Effector memory CD8-positive, alpha-beta T cell (primary cell): ENCODE data around the gene MAST1.
"Not testable (repeated sequence)": the region's sequence is repeated elsewhere in the genome, so short reads cannot be mapped to it uniquely, and the experiment has no call there.

Experiments used
- ATAC-seq: fragments of 150-1000 bp; cut with Tn5 transposase; replicated peaks from 2 replicates; pipeline ENCODE4 v1.10.0; 2021; ENCODE audit warnings: mild to moderate bottlenecking, moderate library complexity
- DNase-seq, 3 experiments: peaks; one replicate each; pipeline ENCODE4 v3.0.0; 2021
- H3K27ac Mint-ChIP-seq, 2 donors: one replicate each; pipeline ENCODE4 v1.8.0; 2022; ENCODE audit warnings: mild to moderate bottlenecking in 2 of 2, mixed read lengths in 2 of 2, moderate library complexity in 2 of 2
- H3K27me3 Mint-ChIP-seq, 2 donors: one replicate each; pipeline ENCODE4 v1.8.0; 2022; ENCODE audit warnings: mixed read lengths in 2 of 2
- H3K36me3 Mint-ChIP-seq: one replicate; pipeline ENCODE4 v1.8.0; 2022; ENCODE audit warnings: mild to moderate bottlenecking, moderate library complexity, mixed read lengths; ENCODE audit not compliant: insufficient read depth
- H3K4me1 Mint-ChIP-seq, 2 donors: one replicate each; pipeline ENCODE4 v1.8.0; 2022; ENCODE audit warnings: low read depth in 2 of 2, mixed read lengths in 2 of 2
- H3K4me3 Mint-ChIP-seq, 2 donors: one replicate each; pipeline ENCODE4 v1.8.0; 2022; ENCODE audit warnings: mild to moderate bottlenecking in 2 of 2, mixed read lengths in 2 of 2, moderate library complexity in 2 of 2
- H3K9me3 Mint-ChIP-seq, 2 donors: one replicate each; pipeline ENCODE4 v1.8.0; 2022; ENCODE audit warnings: mixed read lengths in 2 of 2

MAST1 gene

DNA sequence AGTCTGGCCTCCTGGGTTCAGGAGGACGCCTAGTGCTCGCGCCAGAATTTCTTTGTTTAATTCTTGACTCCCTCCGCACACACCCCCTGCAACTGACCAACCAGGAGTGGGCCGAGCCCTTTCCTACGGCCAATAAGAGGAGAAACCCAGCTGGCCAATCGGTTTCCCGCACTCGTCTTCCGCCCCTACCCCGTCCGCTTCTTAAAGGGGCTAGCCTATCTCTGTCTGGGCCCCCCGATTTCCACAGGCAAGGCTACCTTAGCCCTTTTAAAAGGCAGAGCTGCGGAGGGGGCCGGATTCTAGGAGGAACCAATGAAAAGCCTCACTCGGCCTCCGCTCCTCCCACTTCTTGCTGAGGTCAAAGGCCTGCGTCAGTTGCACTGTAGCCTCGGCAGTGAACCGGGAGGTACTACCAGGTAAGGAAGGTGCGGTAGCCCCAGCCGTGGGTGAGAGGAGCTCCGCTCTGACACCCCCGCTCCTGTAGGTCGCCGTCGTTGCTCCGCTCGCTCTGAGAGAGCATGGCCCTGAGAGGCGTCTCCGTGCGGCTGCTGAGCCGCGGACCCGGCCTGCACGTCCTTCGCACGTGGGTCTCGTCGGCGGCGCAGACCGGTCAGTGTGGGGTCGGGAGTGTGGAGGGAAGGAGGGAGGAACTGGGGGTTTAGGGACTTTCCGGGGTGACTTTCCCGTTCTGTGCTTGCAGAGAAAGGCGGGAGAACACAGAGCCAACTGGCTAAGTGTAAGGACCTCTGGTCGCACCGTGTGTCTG is 52.7 kb downstream of the MAST1 start, which contains the start of gene GCDH:
TSS of gene GCDH (plus strand) at position 374 of the 766 bp plus-strand sequence. CDS start at position 519, 145 bp downstream.
- DNase-seq (peak; percentile 91 to 95 (median 93)), ATAC-seq (peak; percentile 91)
- H3K4me3 Mint-ChIP-seq, result peak within 1 kb of the TSS; percentile 96 to 99
- no peaks in the 10 kb centered on the region for H3K9me3 Mint-ChIP-seq
- H3K27me3 Mint-ChIP-seq, result no peaks in the 10 kb centered on the region
- H3K27ac Mint-ChIP-seq, result peak within 1 kb of the TSS; percentile 92 to 96
- H3K36me3 Mint-ChIP-seq, result peaks cover 30% of the 10 kb centered on the region
- H3K4me1 Mint-ChIP-seq, result peaks cover 21% of the 10 kb centered on the region in 2 donors

DNA sequence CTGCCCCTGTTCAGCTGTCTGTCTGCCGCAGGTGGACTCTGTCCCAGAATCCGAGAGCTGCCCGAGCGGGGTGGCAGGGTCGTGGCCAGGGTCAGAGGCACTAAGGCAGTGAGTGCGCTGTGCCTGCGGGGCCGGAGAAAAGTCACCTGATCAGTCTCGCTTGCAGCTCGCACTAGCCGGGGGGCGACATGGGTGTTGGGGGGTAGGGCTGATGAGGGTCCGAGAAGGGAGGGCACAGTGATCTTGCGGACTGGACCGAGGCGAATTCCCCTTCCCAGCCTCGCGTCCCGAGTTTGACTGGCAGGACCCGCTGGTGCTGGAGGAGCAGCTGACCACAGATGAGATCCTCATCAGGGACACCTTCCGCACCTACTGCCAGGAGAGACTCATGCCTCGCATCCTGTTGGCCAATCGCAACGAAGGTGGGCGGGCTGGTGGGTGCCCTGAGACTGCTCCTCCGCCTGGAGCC is 53.3 kb downstream of the MAST1 start:
- H3K9me3 Mint-ChIP-seq, result no peaks in the 10 kb centered on the region
- peaks cover 29% of the 10 kb centered on the region for H3K36me3 Mint-ChIP-seq
- H3K27me3 Mint-ChIP-seq, result no peaks in the 10 kb centered on the region
- peaks cover 18% of the 10 kb centered on the region in 2 donors for H3K4me1 Mint-ChIP-seq
- peak overlapping the region; percentile 92 to 96 for H3K27ac Mint-ChIP-seq
- H3K4me3 Mint-ChIP-seq, result peak overlapping the region; percentile 96 to 99
- no peak for ATAC-seq
- DNase-seq, result no peak

DNA sequence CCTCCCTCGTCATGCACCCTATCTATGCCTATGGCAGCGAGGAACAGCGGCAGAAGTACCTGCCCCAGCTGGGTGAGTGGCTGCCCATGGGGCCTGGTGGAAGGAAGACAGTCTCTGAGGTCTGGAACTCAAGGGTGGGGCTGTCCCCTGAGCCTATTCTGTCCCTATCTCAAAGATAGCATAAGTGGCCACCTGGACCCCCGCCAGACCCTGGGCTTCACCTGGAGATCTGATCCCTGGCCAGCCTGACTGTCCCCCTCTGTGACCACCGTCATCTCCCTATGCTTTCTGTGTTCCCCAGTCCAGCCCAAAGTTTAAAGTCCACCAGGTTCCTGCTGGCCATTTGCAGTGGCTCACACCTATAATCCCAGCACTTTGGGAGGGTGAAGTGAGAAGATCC is 55.3 kb downstream of the MAST1 start:
- peak overlapping the region in 1 of 2 donors; percentile 67 for H3K27ac Mint-ChIP-seq
- H3K36me3 Mint-ChIP-seq, result peaks cover 34% of the 10 kb centered on the region
- peaks cover 17 to 18% of the 10 kb centered on the region in 2 donors for H3K4me1 Mint-ChIP-seq
- H3K4me3 Mint-ChIP-seq, result peak overlapping the region in 1 of 2 donors; percentile 99
- no peak for DNase-seq
- H3K27me3 Mint-ChIP-seq, result no peaks in the 10 kb centered on the region
- H3K9me3 Mint-ChIP-seq, result no peaks in the 10 kb centered on the region
- no peak for ATAC-seq

DNA sequence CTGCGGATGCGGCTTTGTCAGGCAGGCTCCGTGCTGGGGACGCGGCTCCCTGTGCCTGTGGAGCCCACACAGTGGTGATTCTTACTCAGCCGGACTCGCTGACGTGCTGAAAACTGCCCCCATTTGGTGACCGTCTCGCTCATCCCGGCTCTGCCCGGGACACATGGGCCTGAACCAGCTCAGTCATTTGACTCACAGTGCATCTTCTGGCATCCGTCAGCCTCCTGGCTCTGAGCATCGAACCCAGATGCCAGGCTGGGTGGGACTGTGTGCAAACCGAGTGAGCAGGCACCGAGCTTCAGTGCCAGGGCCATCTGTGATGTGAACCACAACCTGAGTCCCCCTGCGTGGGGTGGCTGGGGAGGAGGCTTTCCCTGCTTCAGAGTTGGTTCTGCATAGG is 58.1 kb downstream of the MAST1 start:
- no peak for ATAC-seq
- H3K27ac Mint-ChIP-seq, result no peak overlapping the region

DNA sequence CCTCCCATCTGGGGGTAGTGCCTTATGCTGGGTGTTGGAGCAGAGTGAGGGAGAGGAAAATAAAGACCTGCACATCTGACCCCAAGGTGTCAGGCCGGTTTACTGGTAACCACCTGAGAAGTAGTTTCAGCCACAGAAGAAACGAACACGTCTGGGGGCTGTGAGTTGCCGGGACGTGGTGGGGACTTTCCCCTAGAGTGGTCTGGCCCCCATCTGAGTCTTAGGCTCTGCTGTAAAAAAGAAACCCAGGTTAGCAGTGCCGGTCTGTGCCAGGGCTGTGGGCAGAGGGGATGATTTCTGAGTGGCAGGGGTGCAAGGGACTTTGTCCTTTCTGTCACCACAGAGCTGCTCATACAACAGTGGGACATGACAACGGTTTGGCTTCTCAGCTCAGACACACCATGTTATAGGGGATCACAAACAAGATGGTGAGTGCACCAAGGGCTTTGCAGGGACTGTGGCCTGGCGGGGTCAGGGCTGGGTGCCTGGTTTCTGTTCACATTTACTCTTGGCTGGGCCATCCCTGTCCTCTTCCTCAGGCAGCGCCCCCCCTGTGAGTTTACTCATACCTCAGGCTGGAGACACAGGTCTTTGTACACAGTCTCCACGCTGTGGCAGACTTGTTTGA is 61.7 kb downstream of the MAST1 start:
- Mint-ChIP-seq H3K36me3 (peaks cover 17% of the 10 kb centered on the region), H3K4me1 (peaks cover 2 to 3% of the 10 kb centered on the region in 2 donors), H3K9me3 (no peaks in the 10 kb centered on the region), H3K4me3 (no peak overlapping the region), H3K27ac (peak overlapping the region in 1 of 2 donors; percentile 28), H3K27me3 (no peaks in the 10 kb centered on the region)
- no peak for DNase-seq
- ATAC-seq, result peak; percentile 29

More for the DNA sequence above, 58.1 kb downstream of the MAST1 start:
- peaks cover 8 to 10% of the 10 kb centered on the region in 2 donors for H3K4me1 Mint-ChIP-seq
- peaks cover 20% of the 10 kb centered on the region for H3K36me3 Mint-ChIP-seq
- H3K4me3 Mint-ChIP-seq, result no peak overlapping the region
- H3K27me3 Mint-ChIP-seq, result no peaks in the 10 kb centered on the region
- H3K9me3 Mint-ChIP-seq, result no peaks in the 10 kb centered on the region
- no peak for DNase-seq

DNA sequence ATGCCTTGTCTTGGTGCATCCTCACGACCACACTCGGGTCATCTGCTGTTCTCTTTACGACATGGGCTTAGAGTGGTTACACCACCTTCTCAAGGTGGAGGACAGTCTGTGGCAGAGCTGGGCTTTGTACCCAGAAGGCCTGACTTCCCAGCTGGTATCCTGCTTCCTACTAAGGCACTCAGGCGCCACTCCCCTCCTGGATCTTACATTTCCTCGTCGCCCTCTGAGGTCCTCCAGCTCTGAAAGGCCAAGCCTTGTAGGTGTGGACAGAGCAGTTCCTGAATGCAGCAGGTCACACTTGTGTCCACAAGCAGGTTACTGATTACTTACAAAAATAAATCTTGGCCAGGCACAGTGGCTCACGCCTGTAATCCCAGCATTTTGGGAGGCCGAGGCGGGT is 68.9 kb downstream of the MAST1 start:
- Mint-ChIP-seq H3K36me3 (peaks cover 5% of the 10 kb centered on the region), H3K27ac (no peak overlapping the region), H3K9me3 (no peaks in the 10 kb centered on the region), H3K4me1 (no peaks in the 10 kb centered on the region), H3K4me3 (no peak overlapping the region), H3K27me3 (no peaks in the 10 kb centered on the region)
- DNase-seq, result no peak
- no peak for ATAC-seq

DNA sequence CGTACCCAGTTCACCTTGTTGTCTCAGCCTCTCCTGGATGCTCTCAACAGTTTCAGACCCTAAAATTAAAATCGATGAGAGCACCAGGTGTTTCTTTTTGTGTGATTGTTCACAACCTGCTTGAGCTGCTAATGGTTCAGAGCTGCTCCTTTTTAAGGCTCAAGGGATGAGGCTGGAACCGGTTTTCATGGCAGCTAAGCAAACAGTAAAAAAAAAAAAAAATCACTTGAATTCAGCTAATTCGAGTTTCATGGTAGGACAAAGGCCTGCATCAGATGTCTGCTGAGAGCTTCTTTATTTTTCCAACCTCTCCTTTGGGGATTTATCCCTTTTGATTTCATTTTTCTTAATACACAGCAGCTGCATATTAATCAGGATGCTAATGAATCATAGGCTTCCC is 74.3 kb downstream of the MAST1 start:
- H3K27me3 Mint-ChIP-seq, result no peaks in the 10 kb centered on the region
- peaks cover 6 to 9% of the 10 kb centered on the region in 2 donors for H3K4me1 Mint-ChIP-seq
- ATAC-seq (no peak), DNase-seq (no peak)
- H3K36me3 Mint-ChIP-seq, result peaks cover 5% of the 10 kb centered on the region
- H3K4me3 Mint-ChIP-seq, result no peak overlapping the region
- peak overlapping the region in 1 of 2 donors; percentile 85 for H3K27ac Mint-ChIP-seq
- no peaks in the 10 kb centered on the region for H3K9me3 Mint-ChIP-seq

DNA sequence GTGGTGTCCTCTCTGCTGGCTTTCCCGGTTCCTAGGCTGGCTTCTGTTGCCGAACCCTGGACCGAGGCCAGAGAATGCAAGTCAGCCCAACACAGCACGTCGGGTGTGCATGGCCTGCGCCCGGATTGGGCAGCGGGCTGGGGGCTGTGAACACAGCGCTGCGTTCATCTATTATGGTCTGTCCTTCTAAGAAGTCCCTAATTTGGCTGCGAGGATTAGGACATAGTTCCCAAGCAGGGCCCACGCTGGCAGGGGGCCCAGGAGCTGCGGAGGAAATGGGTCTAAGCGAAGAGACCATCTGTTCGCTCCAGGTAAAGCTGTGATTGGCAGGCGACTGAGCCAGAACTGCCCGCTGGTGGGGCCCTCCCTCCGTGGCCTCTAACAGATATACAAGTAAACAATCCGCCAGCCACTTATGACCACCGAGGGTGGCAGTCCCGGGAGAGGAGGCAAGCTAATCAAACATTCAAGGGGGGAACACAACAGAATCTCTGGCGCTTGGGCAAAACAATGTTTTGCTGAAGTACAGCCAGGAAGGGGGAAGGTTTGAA is 74.8 kb downstream of the MAST1 start:
- Mint-ChIP-seq H3K27me3 (no peaks in the 10 kb centered on the region), H3K36me3 (peaks cover 5% of the 10 kb centered on the region), H3K27ac (peak overlapping the region in 1 of 2 donors; percentile 97), H3K4me1 (peaks cover 6 to 9% of the 10 kb centered on the region in 2 donors), H3K4me3 (no peak overlapping the region), H3K9me3 (no peaks in the 10 kb centered on the region)
- ATAC-seq (no peak), DNase-seq (no peak)

DNA sequence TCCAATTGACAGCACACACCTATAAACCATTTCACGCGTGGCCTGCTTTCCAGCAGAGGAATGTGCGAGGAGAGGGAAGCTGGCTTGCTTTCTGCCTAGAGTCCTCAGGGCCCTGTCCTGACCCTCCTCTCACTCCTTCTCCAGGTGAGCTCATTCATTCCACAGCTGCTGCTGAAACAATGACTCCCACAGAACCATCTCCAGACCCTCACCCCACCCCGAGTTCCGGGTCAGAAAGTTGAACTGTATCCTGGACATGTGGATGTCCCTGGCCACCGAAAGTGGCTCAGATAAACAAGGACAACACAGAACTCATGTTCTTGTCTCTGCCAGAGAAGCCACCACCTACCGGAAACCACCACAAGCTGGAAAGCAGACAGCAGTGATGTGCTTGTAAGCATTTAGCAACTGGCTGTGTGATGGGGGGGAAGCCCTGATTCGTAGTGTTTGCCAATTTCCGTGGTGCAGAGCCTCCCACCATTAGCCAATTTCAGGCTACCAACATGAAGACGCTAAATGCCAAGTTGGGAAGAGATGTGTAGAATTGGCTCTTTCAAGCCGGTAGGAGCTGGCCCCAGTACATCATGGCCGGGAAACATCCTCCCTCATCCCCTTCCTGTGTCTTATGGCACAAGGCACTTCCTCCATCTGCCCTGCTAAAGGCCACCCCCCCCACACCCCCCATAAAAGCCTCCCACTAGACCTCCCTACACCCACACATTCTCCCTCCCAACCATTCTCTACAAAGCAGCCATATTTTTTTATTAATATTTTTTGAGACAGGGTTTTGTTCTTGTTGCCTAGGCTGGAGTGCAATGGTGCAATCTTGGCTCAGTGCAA is 75.8 kb downstream of the MAST1 start:
- peak; percentile 85 for ATAC-seq
- H3K4me1 Mint-ChIP-seq, result peaks cover 11 to 12% of the 10 kb centered on the region in 2 donors
- peak; percentile 18 to 38 (median 26) for DNase-seq
- H3K9me3 Mint-ChIP-seq, result no peaks in the 10 kb centered on the region
- peak overlapping the region; percentile 89 to 97 for H3K27ac Mint-ChIP-seq
- H3K36me3 Mint-ChIP-seq, result peaks cover 6% of the 10 kb centered on the region
- H3K4me3 Mint-ChIP-seq, result peak overlapping the region; percentile 52 to 69
- H3K27me3 Mint-ChIP-seq, result no peaks in the 10 kb centered on the region

DNA sequence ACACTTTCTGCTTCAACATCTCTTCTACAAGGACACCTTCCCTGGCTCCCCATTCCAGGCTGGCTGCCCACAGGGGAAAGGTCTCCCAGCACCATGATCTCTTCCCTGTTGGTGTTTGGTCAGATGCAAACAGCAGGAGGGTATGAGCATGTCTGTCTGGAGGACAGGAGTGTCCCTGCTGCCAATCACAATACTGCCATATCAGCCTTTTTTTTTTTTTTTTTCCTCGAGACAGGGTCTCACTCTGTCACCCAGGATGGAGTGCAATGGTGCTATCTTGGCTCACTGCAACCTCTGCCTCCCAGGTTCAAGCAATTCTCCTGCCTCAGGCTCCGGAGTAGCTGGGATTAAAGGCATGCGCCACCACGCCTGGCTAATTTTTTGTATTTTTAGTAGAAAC is 77.5 kb downstream of the MAST1 start:
- H3K4me3 Mint-ChIP-seq, ATAC-seq, DNase-seq, H3K9me3 Mint-ChIP-seq, H3K27ac Mint-ChIP-seq, H3K27me3 Mint-ChIP-seq: not testable (repeated sequence)
- Mint-ChIP-seq H3K4me1 (peaks cover 14 to 15% of the 10 kb centered on the region in 2 donors), H3K36me3 (peaks cover 16% of the 10 kb centered on the region)

DNA sequence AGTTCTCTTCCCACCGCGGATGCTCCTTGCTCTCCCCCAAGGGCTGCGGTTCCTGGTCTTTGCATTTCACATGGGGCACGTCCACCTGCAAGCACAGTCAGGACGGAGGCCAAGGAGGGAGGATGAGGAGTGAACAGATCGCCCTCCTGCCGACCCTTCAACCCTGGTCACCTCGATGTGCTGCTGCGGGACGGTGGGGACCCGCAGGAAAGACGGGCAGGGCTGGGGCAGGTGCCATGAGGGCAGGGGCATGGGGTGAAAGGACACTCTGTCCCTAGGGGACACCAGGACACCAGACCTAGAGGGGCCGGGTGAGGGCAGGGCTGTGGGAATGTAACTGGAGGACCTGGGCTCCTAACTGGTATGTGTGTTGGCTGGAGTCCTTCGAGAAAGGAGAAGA is 79.9 kb downstream of the MAST1 start:
- Mint-ChIP-seq H3K36me3 (peaks cover 23% of the 10 kb centered on the region), H3K4me1 (peaks cover 14 to 15% of the 10 kb centered on the region in 2 donors), H3K9me3 (no peaks in the 10 kb centered on the region), H3K27ac (peak overlapping the region in 1 of 2 donors; percentile 93), H3K27me3 (no peaks in the 10 kb centered on the region), H3K4me3 (peak overlapping the region; percentile 72 to 73)
- ATAC-seq (no peak), DNase-seq (no peak)

DNA sequence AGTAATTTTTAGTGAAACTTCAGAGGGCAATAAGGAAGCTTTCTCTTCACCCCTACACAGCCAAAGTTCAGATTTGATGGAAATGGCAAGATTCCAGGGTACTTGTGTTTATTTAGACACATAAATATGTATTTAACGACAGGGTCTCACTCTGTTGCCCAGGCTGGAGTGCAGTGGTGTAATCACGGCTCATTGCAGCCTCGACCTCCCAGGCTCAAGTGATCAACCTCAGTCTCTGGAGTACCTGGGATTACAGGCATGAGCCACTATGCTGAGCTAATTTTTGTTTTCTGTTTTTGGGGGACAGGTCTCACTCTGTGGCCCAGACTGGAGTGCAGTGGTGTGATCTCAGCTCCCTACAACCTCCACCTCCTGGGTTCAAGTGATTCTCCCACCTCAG is 82.7 kb downstream of the MAST1 start:
- DNase-seq (no peak), ATAC-seq (no peak)
- H3K4me3 Mint-ChIP-seq, result no peak overlapping the region
- no peaks in the 10 kb centered on the region for H3K27me3 Mint-ChIP-seq
- H3K27ac Mint-ChIP-seq, result peak overlapping the region in 1 of 2 donors; percentile 93
- H3K4me1 Mint-ChIP-seq, result peaks cover 6 to 8% of the 10 kb centered on the region in 2 donors
- H3K36me3 Mint-ChIP-seq, result peaks cover 49% of the 10 kb centered on the region
- H3K9me3 Mint-ChIP-seq, result no peaks in the 10 kb centered on the region

DNA sequence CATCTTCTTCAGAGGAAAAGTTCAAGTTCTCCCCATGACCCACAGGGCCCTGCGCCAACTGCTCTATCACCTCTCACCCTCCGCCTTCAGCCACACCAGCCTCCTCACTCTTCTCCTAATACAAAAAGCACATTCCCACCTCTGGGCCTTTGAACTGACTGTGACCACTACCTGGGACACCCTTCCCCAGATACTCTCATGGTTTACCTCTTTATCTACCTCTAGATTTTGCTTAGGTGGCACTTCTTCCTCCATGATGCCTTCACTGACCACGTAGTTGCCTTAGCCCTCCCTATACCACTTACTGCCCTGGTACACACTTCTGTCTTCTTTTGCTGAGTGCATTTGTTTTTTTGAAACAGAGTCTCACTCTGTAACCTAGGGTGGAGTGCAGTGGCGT is 84.6 kb downstream of the MAST1 start:
- H3K4me3 Mint-ChIP-seq, result no peak overlapping the region
- H3K27ac Mint-ChIP-seq, result peak overlapping the region; percentile 50 to 68
- no peak for DNase-seq

More for the DNA sequence above, 84.6 kb downstream of the MAST1 start:
- Mint-ChIP-seq H3K4me1 (peaks cover 6 to 8% of the 10 kb centered on the region in 2 donors), H3K9me3 (no peaks in the 10 kb centered on the region), H3K27me3 (no peaks in the 10 kb centered on the region), H3K36me3 (peaks cover 68% of the 10 kb centered on the region)
- ATAC-seq, result no peak
